K562 (cell line): Measurements from ENCODE around the gene IL17REL. TPM values are rescaled to one million over a fixed set of nuclear protein-coding genes. Genes with fewer than 3 reads are reported as not detected.

Experiments
- CEBPG ChIP-seq, 3 experiments: fragments of 200-800 bp in 1 of 3; sonication (Bioruptor generic) in 1 of 3; sonication (generic) in 1 of 3; formaldehyde crosslinking in 1 of 3; IDR thresholded peaks in 2 of 3; conservative IDR thresholded peaks in 1 of 3; 2 replicates each; pipeline versions ENCODE4 v1.6.1 to v1.8.0; 2016 to 2022; ENCODE audit warnings: missing compliant biosample characterization in 2 of 3, missing genetic modification characterization in 2 of 3, mild to moderate bottlenecking in 1 of 3, missing genetic modification reagents in 1 of 3
- E2F3 ChIP-seq: fragments of 250-450 bp; sonication (Bioruptor Pico); IDR thresholded peaks from 2 replicates; pipeline ENCODE4 v1.4.0; 2020; ENCODE audit warnings: mild to moderate bottlenecking
- NR3C1 ChIP-seq: sonication (generic); formaldehyde crosslinking; IDR thresholded peaks from 2 replicates; pipeline ENCODE4 v1.8.1; 2022; ENCODE audit warnings: missing genetic modification reagents
- PTBP1 ChIP-seq: fragments of 200-400 bp; formaldehyde crosslinking; IDR thresholded peaks from 2 replicates; pipeline ENCODE4 v1.6.1; 2017; ENCODE audit warnings: low read depth, low read length
- TBP ChIP-seq: optimal IDR thresholded peaks from 2 replicates; pipeline ENCODE3; 2011; ENCODE audit warnings: low read depth, low read length, improper control_type of control experiment
- ZBTB1 ChIP-seq: sonication (generic); formaldehyde crosslinking; IDR thresholded peaks from 2 replicates; pipeline ENCODE4 v1.8.1; 2023; ENCODE audit warnings: missing genetic modification reagents, low read depth, mild to moderate bottlenecking, borderline replicate concordance
- ZBTB17 ChIP-seq: fragments of 450-650 bp; formaldehyde crosslinking; IDR thresholded peaks from 2 replicates; pipeline ENCODE4 v1.4.0; 2020; ENCODE audit warnings: mild to moderate bottlenecking
- ZNF212 ChIP-seq: fragments of 450-650 bp; formaldehyde crosslinking; IDR thresholded peaks from 2 replicates; pipeline ENCODE4 v1.4.0; 2020; ENCODE audit warnings: mild to moderate bottlenecking
- ZNF224 ChIP-seq: sonication (generic); formaldehyde crosslinking; IDR thresholded peaks from 2 replicates; pipeline ENCODE4 v1.8.0; 2022; ENCODE audit warnings: mild to moderate bottlenecking, missing genetic modification reagents
- ZNF551 ChIP-seq: fragments of 250-450 bp; sonication (Bioruptor Pico); IDR thresholded peaks from 2 replicates; pipeline ENCODE4 v1.5.0; 2021; ENCODE audit warnings: mild to moderate bottlenecking, moderate library complexity
- ZNF695 ChIP-seq: fragments of 450-650 bp; formaldehyde crosslinking; IDR thresholded peaks from 2 replicates; pipeline ENCODE4 v1.4.0; 2020; ENCODE audit warnings: mild to moderate bottlenecking, moderate library complexity
- polyA plus RNA-seq, 8 experiments: library from polyadenylated mRNA; depleted of rRNA in 4 of 8; stranded (reverse) in 5 of 8; unstranded in 3 of 8; fragments of >200 nt; fragmentation: Nextera tagmentation in 2 of 8; fragmentation: Illumina TruSeq in 1 of 8; extraction: Ambion mirVana in 2 of 8; extraction: Trizol in 1 of 8; gene quantifications; 2 replicates each; pipeline versions ENCODE4 v1.2.1 to v1.2.3, GENCODE V29; 2011 to 2014; ENCODE audit warnings: inconsistent platforms in 1 of 8, missing spikeins in 1 of 8
- total RNA-seq, 7 experiments: library from RNA; depleted of rRNA in 6 of 7; stranded (reverse); fragments of >200 nt in 6 of 7; fragmentation: Illumina TruSeq in 2 of 7; extraction: Trizol in 2 of 7; gene quantifications; 2 replicates each; pipeline versions ENCODE4 v1.2.1 to v1.2.3, GENCODE V29; 2011 to 2021; ENCODE audit warnings: low replicate concordance in 1 of 7
- TF ChIP-seq, protein P1 (sequence below): fragments of 250-450 bp; sonication (Bioruptor Pico); IDR thresholded peaks from 2 replicates; pipeline ENCODE4 v1.4.0; 2020; ENCODE audit warnings: mild to moderate bottlenecking, moderate library complexity, borderline replicate concordance
- TF ChIP-seq, protein P2 (sequence below): fragments of 450-650 bp; IDR thresholded peaks from 2 replicates; pipeline ENCODE4 v1.6.1; 2016; ENCODE audit warnings: mild to moderate bottlenecking
- TF ChIP-seq, protein P3 (sequence below): fragments of 450-650 bp; IDR thresholded peaks from 2 replicates; pipeline ENCODE4 v1.6.1; 2016; ENCODE audit warnings: low read depth

The IL17REL gene
- total and polyA plus RNA-seq, 9 of the 15 experiments (the other 6 are each of a cell fraction or from before 2014, with no cell fraction given): 0.05 to 0.42 (median 0.11) TPM; not detected in 4

DNA sequence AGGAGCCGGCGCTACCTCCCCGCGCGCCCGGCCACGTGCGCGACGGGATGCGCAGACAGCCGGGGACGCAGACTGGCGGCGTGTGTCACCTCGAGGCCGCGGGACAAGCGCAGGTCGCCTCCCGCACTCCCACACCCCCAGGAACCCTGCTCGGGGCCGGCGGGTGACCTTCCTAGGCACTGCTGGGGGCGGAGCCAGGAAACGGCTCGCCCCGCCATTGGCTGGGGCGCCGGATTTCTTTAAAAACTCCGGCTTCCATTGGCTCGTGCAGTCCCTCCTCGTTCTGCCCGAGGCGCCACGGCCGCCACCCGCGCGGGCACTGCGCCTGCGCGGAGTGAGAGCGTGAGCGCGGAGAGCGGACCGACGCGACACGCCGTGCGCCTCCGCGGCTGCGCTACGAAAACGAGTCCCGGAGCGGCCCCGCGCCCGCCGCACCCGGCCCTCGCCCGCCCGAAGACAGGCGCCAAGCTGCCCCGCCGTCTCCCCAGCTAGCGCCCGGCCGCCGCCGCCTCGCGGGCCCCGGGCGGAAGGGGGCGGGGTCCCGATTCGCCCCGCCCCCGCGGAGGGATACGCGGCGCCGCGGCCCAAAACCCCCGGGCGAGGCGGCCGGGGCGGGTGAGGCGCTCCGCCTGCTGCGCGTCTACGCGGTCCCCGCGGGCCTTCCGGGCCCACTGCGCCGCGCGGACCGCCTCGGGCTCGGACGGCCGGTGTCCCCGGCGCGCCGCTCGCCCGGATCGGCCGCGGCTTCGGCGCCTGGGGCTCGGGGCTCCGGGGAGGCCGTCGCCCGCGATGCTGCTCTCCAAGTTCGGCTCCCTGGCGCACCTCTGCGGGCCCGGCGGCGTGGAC is 52.2 kb downstream of the IL17REL start, which contains the start of gene PIM3 (continued):
- TF ChIP-seq, protein P1, sequence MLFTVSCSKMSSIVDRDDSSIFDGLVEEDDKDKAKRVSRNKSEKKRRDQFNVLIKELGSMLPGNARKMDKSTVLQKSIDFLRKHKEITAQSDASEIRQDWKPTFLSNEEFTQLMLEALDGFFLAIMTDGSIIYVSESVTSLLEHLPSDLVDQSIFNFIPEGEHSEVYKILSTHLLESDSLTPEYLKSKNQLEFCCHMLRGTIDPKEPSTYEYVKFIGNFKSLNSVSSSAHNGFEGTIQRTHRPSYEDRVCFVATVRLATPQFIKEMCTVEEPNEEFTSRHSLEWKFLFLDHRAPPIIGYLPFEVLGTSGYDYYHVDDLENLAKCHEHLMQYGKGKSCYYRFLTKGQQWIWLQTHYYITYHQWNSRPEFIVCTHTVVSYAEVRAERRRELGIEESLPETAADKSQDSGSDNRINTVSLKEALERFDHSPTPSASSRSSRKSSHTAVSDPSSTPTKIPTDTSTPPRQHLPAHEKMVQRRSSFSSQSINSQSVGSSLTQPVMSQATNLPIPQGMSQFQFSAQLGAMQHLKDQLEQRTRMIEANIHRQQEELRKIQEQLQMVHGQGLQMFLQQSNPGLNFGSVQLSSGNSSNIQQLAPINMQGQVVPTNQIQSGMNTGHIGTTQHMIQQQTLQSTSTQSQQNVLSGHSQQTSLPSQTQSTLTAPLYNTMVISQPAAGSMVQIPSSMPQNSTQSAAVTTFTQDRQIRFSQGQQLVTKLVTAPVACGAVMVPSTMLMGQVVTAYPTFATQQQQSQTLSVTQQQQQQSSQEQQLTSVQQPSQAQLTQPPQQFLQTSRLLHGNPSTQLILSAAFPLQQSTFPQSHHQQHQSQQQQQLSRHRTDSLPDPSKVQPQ (CRISPR knock-in tag): no peak
- TF ChIP-seq ZNF212 (CRISPR knock-in tag) (no peak), E2F3 (CRISPR knock-in tag) (no peak), TBP (peak; percentile 84), ZNF551 (CRISPR knock-in tag) (no peak), PTBP1 (no peak), CEBPG (CRISPR knock-in tag; IDR thresholded peaks at IDR 0.05) (no peak), CEBPG (tag; conservative IDR thresholded peaks at IDR 0.05 in 1 of 2, IDR thresholded peaks at IDR 0.05 in 1 of 2) (no peak), ZNF695 (CRISPR knock-in tag) (no peak), NR3C1 (CRISPR knock-in tag) (0 out of 2 replicates have a peak, but pooled peaks have one; percentile 12), ZBTB17 (CRISPR knock-in tag) (no peak), ZNF224 (CRISPR knock-in tag) (no peak), ZBTB1 (CRISPR knock-in tag) (no peak)
- TF ChIP-seq, protein P2, sequence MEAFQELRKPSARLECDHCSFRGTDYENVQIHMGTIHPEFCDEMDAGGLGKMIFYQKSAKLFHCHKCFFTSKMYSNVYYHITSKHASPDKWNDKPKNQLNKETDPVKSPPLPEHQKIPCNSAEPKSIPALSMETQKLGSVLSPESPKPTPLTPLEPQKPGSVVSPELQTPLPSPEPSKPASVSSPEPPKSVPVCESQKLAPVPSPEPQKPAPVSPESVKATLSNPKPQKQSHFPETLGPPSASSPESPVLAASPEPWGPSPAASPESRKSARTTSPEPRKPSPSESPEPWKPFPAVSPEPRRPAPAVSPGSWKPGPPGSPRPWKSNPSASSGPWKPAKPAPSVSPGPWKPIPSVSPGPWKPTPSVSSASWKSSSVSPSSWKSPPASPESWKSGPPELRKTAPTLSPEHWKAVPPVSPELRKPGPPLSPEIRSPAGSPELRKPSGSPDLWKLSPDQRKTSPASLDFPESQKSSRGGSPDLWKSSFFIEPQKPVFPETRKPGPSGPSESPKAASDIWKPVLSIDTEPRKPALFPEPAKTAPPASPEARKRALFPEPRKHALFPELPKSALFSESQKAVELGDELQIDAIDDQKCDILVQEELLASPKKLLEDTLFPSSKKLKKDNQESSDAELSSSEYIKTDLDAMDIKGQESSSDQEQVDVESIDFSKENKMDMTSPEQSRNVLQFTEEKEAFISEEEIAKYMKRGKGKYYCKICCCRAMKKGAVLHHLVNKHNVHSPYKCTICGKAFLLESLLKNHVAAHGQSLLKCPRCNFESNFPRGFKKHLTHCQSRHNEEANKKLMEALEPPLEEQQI: no peak
- TF ChIP-seq, protein P3, sequence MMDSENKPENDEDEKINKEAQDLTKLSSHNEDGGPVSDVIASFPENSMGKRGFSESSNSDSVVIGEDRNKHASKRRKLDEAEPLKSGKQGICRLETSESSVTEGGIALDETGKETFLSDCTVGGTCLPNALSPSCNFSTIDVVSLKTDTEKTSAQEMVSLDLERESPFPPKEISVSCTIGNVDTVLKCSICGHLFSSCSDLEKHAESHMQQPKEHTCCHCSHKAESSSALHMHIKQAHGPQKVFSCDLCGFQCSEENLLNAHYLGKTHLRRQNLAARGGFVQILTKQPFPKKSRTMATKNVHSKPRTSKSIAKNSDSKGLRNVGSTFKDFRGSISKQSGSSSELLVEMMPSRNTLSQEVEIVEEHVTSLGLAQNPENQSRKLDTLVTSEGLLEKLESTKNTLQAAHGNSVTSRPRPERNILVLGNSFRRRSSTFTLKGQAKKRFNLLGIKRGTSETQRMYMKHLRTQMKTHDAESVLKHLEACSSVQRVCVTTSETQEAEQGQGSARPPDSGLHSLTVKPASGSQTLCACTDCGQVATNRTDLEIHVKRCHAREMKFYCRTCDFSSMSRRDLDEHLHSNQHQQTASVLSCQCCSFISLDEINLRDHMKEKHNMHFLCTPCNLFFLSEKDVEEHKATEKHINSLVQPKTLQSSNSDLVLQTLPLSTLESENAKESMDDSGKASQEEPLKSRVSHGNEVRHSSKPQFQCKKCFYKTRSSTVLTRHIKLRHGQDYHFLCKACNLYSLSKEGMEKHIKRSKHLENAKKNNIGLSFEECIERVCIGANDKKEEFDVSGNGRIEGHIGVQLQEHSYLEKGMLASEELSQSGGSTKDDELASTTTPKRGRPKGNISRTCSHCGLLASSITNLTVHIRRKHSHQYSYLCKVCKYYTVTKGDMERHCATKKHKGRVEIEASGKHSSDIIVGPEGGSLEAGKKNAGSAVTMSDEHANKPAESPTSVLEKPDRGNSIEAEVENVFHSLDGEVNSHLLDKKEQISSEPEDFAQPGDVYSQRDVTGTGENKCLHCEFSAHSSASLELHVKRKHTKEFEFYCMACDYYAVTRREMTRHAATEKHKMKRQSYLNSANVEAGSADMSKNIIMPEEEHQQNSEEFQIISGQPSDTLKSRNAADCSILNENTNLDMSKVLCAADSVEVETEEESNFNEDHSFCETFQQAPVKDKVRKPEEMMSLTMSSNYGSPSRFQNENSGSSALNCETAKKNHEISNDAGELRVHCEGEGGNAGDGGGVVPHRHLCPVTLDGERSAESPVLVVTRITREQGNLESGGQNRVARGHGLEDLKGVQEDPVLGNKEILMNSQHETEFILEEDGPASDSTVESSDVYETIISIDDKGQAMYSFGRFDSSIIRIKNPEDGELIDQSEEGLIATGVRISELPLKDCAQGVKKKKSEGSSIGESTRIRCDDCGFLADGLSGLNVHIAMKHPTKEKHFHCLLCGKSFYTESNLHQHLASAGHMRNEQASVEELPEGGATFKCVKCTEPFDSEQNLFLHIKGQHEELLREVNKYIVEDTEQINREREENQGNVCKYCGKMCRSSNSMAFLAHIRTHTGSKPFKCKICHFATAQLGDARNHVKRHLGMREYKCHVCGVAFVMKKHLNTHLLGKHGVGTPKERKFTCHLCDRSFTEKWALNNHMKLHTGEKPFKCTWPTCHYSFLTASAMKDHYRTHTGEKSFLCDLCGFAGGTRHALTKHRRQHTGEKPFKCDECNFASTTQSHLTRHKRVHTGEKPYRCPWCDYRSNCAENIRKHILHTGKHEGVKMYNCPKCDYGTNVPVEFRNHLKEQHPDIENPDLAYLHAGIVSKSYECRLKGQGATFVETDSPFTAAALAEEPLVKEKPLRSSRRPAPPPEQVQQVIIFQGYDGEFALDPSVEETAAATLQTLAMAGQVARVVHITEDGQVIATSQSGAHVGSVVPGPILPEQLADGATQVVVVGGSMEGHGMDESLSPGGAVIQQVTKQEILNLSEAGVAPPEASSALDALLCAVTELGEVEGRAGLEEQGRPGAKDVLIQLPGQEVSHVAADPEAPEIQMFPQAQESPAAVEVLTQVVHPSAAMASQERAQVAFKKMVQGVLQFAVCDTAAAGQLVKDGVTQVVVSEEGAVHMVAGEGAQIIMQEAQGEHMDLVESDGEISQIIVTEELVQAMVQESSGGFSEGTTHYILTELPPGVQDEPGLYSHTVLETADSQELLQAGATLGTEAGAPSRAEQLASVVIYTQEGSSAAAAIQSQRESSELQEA: no peak
